ENCODE data around the gene THUMPD2.
"Not testable (repeated sequence)": the region's sequence is repeated elsewhere in the genome, so short reads cannot be mapped to it uniquely, and the experiment has no call there.

THUMPD2 gene

DNA sequence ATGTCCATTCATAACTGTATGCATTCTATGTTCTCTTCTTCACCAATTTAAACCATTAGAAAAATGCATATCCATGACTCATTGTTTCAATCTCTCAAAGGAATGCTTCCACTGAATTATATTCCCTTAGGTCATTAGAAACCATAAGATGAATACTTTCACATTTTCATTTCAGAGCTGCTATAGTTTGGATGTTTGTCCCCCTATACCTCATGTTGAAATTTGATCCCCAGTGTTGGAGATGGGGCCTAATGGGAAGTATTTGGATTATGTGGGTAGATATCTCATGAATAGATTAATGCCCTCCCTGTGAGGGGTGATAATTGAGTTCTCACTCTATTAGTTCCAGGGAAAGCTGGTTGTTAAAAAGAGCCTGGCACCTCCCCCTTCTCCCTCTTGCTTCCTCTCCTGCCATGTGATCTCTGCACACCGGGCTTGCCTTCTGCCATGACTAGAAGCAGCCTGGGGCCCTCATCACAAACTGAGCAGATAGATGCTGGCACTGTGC, 35.7 kb downstream of the THUMPD2 start:
- DNase-seq, result no peak

DNA sequence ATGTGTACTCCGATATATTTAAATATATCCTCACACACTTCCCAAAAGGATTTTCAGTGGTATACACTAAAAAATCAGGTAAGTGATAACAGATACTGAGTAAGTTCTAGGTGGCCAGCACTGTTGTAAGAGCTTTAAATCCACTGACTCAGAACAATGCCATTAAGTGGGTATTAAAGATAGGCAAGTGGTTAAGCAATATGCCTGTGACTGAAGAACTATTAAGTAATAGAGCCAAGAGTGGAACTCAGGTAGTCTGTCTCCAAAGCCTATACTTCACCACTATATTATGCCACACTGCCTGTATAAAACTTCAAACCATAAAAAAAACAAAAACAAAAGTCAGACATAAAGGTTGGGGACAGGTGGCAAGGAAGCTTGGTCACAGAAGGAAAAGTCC, 37.2 kb downstream of the THUMPD2 start:
- DNase-seq, result no peak

DNA sequence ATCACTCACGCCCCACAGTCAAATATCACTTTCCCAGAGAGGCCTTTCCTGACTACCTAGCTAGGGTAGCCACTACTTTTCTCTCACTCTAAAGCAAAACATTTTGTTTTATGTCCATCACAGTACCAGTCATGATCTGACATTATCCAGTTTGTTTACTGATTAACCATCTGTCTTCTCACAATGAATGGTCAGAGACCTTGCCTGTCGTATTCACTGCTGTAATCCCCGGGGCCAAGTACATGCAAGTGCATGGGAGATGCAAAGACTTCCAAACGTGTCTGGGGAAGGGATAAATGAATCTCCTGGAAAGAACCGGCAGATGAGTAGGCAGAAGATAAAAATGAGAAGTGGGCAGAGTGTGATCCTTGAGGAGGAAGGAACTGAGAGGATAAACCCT, 39.7 kb downstream of the THUMPD2 start:
- no peak for DNase-seq

DNA sequence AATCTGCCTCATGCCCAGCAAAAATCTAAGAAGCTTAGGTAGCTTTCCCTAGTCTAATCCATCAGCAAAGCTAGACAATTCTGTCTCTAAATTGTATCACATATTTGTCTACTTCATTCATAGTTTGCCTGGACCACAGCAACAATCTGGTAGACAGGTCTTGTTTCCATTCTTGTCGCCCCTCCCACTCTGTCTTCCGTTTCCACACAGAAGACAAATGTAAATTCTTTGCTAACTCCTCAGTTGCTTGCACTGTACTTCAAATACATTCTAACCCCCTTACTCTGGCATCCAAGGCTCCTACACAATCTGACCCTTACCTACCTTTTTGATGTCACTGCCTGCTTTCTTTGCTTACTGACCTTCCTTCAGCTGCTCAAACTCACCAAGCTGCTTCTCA, 40.1 kb downstream of the THUMPD2 start:
- no peak for DNase-seq

DNA sequence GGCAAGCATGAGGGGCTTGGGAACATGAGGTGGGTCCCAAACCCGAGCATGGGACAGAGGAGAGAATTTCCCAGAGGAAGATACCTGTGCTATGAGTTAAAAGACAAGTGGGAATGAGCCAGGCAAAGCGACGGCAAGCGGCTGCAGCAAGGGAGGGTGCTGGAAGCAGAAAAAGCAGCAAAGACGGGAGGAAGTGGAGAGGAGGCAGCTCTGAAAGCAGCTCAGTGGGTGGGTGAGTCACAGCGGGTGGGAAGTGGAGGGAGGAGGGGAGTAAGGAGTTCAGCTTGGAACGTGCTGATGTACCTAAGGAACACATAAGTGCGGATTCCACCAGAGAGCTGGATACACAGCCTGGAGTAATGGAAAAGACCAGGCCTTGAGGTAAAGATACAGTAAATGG, 41.4 kb downstream of the THUMPD2 start:
- DNase-seq, result no peak

DNA sequence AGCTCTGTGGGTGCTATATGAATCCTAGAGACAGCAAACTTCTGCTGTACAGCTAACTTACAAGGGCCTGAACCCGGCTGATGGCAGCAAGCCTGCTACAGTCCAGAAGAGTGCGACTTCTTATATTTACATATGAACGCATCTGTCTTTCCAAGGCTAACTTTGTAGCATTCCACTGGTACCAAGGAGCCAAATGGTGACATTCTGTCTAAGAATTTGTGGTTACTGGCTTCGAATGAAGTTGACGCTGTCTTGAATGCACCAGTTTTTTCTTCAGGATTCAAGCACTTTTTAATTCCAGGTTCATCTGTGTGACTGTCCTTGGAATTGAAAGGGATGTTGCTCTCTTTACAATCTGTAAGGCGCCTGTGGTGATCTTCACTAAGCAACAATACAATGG, 42.4 kb downstream of the THUMPD2 start:
- DNase-seq, result no peak

DNA sequence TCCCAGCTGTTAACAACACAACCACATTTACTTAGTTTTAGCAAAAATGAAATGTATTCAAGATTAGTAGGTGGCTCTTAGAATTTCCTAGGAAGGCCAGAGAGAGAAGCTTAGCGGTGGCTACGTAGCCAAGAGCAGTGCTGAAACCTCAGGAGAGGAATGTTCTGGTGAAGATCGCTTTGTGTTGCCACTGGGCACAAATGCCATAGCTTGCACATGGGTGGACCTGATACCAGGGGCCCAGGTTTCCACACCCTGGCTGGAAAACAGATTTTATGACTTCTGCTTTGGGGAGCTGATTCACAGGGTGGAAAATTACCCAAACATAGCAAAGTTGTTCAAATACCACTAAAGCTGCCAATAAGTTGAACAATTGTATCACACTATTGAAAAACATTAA, 43.4 kb downstream of the THUMPD2 start:
- DNase-seq, result no peak

DNA sequence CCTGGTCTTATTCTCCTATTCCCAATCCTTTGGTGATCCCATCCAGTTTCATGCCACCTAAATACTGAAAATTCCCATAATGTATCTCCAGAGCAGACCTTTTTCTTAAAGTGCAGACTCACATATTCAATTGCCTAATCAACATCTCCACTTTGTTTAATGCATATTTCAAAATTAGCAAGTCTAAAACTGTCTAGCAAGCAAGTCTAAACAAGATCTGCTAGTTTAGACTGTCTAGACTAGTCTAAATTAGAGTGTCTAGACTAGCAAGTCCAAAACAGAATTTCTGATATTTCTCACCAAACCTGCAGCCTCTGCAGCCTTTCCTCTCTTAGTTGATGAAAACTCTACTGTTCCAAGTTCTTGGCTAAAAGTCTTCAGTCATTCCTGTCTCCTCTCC, 44.6 kb downstream of the THUMPD2 start:
- DNase-seq, result no peak

DNA sequence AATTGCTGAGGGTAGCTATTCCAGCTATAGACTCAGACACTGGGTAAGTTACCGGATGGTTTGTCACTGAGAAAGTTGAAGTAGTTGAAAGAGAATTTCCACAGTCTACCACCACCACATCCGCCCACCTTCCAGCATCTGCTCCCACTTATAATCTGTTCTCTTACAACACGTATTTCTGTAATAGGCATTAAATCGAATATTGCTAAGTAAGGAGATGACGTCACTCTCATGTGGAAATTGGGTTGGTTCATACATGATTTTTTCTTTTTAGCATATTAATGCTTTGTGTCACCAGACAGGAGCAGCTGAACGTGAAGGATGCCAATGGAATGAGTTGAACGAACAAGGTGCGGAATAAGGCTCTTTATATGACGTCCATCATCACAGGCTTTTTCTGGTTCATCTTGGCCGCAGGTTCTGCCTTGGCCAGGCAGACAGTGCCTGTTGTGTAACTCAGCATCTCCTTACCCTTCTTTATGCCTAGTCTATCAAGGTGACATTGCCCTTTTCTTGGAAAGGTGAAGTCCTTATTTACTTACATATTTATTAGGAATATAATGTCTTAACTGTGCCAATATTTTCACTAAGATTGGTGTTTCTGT, 45.9 kb downstream of the THUMPD2 start:
- DNase-seq, result no peak

DNA sequence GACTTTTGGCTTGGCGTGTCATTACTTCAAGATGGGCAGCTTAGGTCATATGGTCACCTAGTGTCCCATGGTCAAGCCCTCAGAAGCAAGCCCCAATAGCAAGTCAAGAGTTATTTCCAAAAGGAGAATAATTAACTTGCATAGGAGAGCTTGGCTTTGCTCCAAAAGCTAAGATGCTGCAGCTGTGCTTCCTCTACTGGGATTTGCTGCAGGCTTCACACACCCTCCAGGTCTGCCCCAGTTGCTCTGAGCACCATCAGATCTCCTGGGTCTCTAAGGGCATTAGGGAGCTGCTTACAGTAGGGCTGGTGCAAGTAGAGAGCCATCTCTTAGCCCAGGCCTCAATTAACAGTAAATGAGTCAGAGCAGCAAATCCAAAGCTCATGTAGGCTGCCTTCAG, 46.6 kb downstream of the THUMPD2 start:
- DNase-seq, result no peak

DNA sequence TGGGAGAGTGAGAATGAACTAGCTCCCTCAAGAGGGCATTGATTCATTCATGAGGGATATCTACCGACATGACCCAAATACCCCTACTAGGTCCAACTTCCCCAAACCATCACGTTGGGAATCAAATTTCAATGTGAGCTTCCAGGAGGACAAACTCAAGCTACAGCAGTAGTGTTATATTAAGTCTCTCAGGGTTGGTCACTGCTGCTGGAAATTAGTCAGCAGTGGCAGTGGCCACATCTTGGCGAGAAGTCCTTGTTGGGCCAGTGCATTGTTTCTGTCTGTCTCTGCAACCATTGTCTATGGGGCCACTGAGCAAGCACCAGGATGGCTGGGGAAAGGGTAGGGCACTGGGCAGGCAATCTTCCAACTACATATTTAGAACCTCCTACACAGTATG, 47.5 kb downstream of the THUMPD2 start:
- DNase-seq, result no peak

DNA sequence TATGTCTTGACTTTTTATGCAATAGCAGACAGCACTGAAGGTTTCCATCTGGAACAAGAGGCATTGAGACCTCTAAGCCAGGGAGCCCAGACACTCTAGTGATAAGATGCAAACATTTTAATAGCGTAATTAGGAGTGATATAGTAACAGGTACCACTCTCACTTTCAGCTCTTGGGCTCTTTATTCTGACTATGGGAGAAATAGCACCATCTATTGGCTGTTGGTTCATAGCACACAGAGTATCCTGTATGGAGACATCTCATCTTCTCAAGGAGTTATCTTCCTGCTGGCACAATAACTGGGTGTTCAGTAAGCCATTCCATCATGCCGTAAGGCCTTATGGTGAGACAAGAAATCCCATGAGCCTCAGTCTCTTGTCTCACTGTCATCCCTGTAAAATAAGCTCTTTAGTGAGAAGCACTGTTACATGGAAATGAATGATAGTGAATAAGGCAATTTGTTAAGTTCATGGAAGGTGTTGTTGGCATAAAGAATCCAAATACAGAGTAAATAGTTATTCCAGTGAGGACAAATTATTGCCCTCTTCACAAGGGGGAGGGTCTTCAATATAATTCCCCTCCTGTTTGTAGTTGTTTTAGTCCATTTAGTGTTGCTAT, 48.3 kb downstream of the THUMPD2 start:
- no peak for DNase-seq

DNA sequence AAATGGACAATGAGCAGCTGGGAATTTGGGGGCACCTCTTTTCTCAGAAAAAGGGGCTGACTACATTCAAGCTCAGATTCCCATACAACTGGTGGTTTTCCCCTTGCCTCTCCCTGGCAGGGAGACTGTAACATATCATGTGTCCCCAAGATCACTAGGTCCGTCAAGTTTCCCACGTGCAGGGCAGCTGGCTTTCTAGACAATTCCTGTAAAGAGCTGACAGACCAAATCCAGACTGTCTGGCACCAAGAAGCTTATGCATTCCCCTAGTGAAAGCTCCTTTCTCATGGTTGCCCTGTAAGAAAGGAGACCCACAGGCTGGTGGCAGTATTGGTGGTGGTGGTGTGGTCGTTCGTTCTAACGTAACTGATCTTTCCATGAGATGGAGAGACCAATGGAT, 48.8 kb downstream of the THUMPD2 start:
- DNase-seq, result no peak

DNA sequence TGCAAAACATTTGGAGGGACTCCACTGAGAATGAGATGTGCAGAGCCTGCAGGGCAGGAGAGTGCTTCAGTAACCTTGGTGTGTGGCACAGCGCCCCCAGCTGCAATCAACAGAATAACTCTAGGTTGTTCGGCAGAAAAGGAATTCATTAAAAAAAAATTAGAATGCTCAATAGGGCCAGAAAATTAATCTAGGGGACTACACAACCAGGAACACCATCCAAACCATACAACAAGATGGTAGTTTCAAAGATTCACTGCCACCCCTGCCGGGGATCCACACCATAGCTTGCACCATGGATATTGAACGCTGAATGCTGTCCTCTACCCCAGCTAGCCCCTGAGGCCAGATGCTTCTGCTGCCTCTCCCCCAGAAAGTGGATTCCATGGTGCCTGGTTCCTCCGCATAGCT, 50.1 kb downstream of the THUMPD2 start:
- no peak for DNase-seq

DNA sequence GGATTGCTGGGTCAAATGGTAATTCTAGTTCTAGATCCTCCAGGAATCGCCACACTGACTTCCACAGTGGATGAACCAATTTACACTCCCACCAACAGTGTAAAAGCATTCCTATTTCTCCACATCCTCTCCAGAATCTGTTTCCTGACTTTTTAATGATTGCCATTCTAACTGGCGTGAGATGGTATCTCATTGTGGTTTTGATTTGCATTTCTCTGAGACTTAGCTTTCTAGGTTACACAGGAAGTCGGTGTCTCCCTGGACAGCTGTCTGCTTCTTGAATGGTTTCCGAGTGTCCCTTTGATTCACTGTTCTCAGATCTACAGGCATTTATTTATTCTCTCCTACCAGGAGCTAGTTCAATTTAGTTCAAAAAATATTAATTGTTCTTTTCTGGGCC, 51.0 kb downstream of the THUMPD2 start:
- not testable (repeated sequence) for DNase-seq

DNA sequence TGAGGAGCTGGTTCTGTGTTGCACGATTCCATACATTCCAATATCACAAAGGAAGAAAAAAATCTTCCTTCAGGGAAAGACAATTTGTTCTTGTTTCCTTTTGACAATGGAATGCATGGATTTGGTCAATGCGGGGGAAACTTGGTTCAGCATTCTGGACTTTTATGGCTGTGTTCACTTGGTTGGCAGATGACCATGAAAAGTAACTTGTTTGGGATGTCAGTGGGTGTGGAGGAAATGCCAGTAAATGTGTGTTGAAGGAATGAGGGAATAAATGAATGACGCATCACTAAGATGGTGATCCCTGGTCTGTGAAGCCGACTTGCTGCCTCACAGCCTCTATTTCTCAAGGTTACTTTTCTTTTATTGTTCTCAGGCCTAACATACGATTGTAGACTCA, 53.7 kb downstream of the THUMPD2 start:
- no peak for DNase-seq

DNA sequence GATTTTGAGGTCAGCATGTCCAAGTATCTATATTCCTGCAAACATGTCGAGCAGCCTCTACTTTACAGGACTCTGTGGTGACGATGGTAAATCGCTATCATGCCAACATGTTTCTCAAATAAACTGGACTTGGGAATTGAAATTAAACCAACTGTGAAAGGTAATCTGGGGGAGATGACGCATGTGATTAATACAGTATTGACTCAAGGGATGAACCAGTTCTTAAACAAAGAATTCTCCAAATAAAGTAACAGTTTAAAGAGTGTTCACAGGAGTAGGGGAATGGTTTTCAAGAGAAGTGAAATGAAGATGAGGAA, 54.3 kb downstream of the THUMPD2 start:
- no peak for DNase-seq

DNA sequence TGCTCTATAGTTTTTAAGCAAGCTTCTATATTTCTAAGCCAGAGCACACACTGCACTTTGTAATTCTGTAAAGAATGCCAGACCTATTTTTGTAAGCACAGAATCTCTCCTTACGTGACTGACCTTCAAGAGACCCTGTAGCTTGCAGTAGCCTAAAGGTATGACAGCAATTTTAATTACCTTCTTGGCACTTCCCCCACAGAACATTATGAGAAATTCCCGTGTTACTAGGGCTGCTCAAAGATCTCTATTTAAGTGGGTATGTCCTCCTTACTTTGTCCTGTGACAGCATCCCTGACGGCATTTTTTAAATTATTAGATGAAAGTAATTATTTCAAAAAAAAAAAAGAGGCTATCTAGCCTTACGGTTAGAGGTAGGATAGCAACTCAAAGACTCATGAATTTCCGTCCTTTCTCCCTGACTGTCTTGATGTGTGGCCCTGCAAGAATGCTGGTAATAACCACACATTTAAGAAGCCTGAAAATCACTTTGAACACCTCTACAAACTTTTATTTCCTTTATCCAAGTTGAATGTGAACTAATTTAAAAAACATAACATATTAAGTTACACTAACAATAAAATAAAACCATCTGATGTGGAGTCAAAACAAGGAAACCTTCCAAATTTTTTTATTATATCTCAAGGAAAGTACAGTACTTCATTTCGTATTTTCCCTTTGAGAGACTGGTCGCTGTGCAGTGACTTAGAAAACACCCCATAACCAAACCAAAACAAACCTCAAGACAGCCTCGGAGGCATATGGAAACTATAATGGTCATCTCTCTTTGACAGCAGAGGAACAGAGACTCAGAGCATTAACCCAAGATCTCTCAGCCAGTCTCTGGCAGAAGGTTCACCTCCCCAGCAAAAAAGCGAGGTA, 54.9 kb downstream of the THUMPD2 start:
- DNase-seq, result no peak

DNA sequence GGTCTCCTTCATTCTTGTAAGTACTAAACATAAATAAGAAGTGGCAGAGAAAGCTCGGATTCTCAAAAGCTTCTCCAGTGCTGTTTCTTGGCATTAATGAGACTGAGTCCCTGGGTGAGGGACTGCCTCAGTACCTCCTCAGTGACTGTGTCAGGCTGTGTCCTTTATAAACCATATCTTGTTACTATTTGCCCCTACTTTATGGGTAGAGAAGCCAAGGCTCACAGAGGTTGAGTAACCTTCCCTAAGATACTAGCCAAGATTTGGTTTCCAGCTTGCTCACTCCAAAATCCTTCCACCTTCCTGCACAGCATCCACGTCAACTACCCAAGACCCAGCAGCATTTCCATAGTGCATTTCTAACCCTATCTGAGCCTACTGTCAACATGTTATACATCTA, 55.6 kb downstream of the THUMPD2 start:
- DNase-seq, result no peak

DNA sequence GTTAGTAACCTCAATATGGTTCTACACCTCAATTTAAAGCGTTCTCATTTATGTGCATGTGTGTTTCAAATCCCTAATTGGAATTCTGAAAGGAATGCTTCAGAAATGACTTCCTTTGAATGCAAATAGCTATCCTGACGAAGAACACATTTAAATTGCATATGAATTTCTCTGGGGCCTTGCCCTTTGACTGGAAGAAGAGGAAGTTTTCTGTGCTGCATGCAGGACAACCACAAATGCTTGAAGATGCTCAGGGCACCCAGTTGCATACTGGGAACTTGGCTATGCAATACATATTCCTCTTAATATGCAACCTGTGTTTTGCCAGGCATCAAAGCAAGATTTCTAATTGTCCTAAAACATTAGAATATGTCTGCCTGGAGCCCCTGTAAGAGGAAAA, 58.1 kb downstream of the THUMPD2 start:
- DNase-seq, result no peak

DNA sequence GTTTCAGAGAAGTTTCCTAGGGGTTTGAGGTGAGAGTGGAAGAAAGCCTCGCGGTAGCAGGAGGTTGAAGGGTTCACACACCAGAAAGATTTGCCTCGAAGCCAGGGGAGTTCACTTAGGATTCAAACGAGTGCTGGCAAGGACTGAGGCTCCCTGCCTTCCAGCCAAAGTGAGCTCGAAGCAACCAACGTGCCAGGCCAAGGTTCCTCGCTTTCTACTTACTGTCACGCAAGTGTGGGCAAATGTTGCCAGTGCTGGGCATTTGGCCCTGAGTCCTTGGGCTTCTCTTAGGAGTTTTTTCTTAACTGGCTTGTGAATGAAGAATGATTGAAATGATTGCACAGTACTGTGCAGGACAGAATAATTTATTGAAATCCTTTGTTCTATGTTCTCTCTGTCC, 59.7 kb downstream of the THUMPD2 start:
- no peak for DNase-seq

DNA sequence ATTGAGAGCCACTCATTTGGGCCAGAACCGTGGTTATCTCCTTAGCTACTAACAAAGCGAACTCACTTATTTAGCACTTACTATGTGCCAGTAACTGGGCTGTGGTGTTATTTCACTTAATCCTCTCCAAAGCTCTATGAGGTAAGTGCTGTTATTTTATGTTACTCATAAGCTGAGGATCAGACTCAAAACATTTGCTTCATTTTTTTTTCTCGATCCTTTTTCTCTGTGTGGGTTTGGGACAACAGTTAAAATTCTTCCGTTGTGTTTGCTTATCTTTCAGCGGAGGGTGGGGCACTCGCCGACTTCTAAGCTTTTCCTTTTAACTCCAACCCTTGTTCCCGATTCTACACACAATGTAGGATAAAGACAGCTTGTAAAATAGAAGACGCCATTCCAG, 60.6 kb downstream of the THUMPD2 start:
- DNase-seq, result no peak

DNA sequence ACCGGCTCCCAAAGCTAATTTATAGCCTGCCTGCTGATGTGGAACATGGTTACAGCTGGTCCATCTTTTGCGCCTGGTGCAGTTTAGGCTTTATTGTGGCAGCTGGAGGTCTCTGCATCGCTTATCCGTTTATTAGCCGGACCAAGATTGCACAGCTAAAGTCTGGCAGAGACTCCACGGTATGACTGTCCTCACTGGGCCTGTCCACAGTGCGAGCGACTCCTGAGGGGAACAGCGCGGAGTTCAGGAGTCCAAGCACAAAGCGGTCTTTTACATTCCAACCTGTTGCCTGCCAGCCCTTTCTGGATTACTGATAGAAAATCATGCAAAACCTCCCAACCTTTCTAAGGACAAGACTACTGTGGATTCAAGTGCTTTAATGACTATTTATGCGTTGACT, 62.0 kb downstream of the THUMPD2 start:
- DNase-seq, result no peak

DNA sequence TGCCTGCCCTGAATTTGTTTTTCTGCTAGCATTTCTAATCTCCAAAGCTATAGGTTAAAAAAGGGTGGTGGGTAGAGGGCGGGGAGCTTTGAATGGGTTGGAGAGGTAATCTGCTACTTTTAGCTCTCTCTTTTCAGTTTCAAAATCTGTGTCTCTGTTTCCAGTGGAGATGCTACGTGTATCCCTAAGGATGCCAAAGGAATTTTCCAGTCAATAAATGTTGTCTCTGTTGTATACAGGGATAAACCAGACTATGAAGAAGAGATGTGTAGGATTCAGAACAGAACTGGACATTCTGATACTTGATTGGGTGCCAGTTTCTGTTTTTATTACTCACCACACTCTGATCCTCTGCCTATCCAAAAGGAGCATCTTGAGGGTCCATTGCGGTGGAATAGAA, 63.2 kb downstream of the THUMPD2 start:
- no peak for DNase-seq

Data from NCI-H187 treated with DMSO at 0.1 percent for 48 hours (cell line).